K562 (cell line): ENCODE data around the gene ACTN4. TPM values are rescaled to one million over a fixed set of nuclear protein-coding genes. Genes with fewer than 3 reads are reported as not detected.

Experiments used
- ARID2 ChIP-seq: fragments of 450-650 bp; IDR thresholded peaks from 2 replicates; pipeline ENCODE4 v1.6.1; 2017; ENCODE audit warnings: antibody characterized with exemption, mild to moderate bottlenecking
- CBX1 ChIP-seq: sonication (generic); IDR thresholded peaks from 2 replicates; pipeline ENCODE4 v1.6.1; 2016; ENCODE audit warnings: antibody characterized with exemption, low read depth, mild to moderate bottlenecking
- ETV5 ChIP-seq: sonication (generic); formaldehyde crosslinking; IDR thresholded peaks from 2 replicates; pipeline ENCODE4 v1.4.0; 2020; ENCODE audit warnings: low read depth, mild to moderate bottlenecking, missing genetic modification reagents
- HNRNPUL1 ChIP-seq: fragments of 200-400 bp; formaldehyde crosslinking; IDR thresholded peaks from 2 replicates; pipeline ENCODE4 v1.6.1; 2017; ENCODE audit warnings: low read length
- MTA3 ChIP-seq: fragments of 450-650 bp; formaldehyde crosslinking; IDR thresholded peaks from 2 replicates; pipeline ENCODE4 v1.6.1; 2017; ENCODE audit warnings: mild to moderate bottlenecking, borderline replicate concordance
- NONO ChIP-seq, 2 experiments: fragments of 200-400 bp in 1 of 2; fragments of 450-650 bp in 1 of 2; formaldehyde crosslinking in 1 of 2; IDR thresholded peaks; 2 replicates each; pipeline ENCODE4 v1.6.1; 2017; ENCODE audit warnings: low read depth in 2 of 2, mild to moderate bottlenecking in 2 of 2, moderate library complexity in 2 of 2, low read length in 1 of 2
- NR2C2 ChIP-seq, 2 experiments: fragments of 200-800 bp in 1 of 2; sonication (Bioruptor generic) in 1 of 2; sonication (generic) in 1 of 2; formaldehyde crosslinking in 1 of 2; IDR thresholded peaks; 2 replicates each; pipeline versions ENCODE4 v1.6.1 to v1.8.0; 2016 to 2022; ENCODE audit warnings: mild to moderate bottlenecking in 1 of 2, missing compliant biosample characterization in 1 of 2, missing genetic modification characterization in 1 of 2, missing genetic modification reagents in 1 of 2
- NR4A1 ChIP-seq, 2 experiments: fragments of 250-450 bp in 1 of 2; fragments of 450-650 bp in 1 of 2; sonication (Bioruptor Pico) in 1 of 2; IDR thresholded peaks; 2 replicates each; pipeline versions ENCODE4 v1.4.0 to v1.6.1; 2016 to 2020; ENCODE audit warnings: mild to moderate bottlenecking in 2 of 2, missing compliant biosample characterization in 1 of 2, missing genetic modification characterization in 1 of 2, moderate library complexity in 1 of 2
- POLR3A ChIP-seq: IDR thresholded peaks from 2 replicates; pipeline ENCODE4 v1.6.1; 2011; ENCODE audit warnings: borderline replicate concordance, mild to moderate bottlenecking, moderate library complexity; ENCODE audit not compliant: insufficient read length, insufficient read depth; ENCODE audit errors: extremely low read depth
- RBM17 ChIP-seq: fragments of 200-400 bp; formaldehyde crosslinking; IDR thresholded peaks from 2 replicates; pipeline ENCODE4 v1.6.1; 2017; ENCODE audit warnings: low read depth, mild to moderate bottlenecking, low read length, borderline replicate concordance
- ZNF644 ChIP-seq: fragments of 200-800 bp; sonication (Bioruptor generic); IDR thresholded peaks from 2 replicates; pipeline ENCODE4 v1.6.1; 2016; ENCODE audit warnings: low read depth, missing genetic modification characterization, missing compliant biosample characterization
- polyA plus RNA-seq, 8 experiments: library from polyadenylated mRNA; depleted of rRNA in 4 of 8; stranded (reverse) in 5 of 8; unstranded in 3 of 8; fragments of >200 nt; fragmentation: Nextera tagmentation in 2 of 8; fragmentation: Illumina TruSeq in 1 of 8; extraction: Ambion mirVana in 2 of 8; extraction: Trizol in 1 of 8; gene quantifications; 2 replicates each; pipeline versions ENCODE4 v1.2.1 to v1.2.3, GENCODE V29; 2011 to 2014; ENCODE audit warnings: inconsistent platforms in 1 of 8, missing spikeins in 1 of 8
- total RNA-seq, 7 experiments: library from RNA; depleted of rRNA in 6 of 7; stranded (reverse); fragments of >200 nt in 6 of 7; fragmentation: Illumina TruSeq in 2 of 7; extraction: Trizol in 2 of 7; gene quantifications; 2 replicates each; pipeline versions ENCODE4 v1.2.1 to v1.2.3, GENCODE V29; 2011 to 2021; ENCODE audit warnings: low replicate concordance in 1 of 7
- TF ChIP-seq, protein P1 (sequence below), 2 experiments: fragments of 250-450 bp in 1 of 2; fragments of 450-650 bp in 1 of 2; sonication (Bioruptor Pico) in 1 of 2; IDR thresholded peaks; 2 replicates each; pipeline versions ENCODE4 v1.6.1 to v1.8.0; 2016 to 2021; ENCODE audit warnings: mild to moderate bottlenecking in 2 of 2, moderate library complexity in 2 of 2, missing compliant biosample characterization in 1 of 2, missing genetic modification characterization in 1 of 2
- TF ChIP-seq, protein P2 (sequence below): sonication (generic); formaldehyde crosslinking; IDR thresholded peaks from 2 replicates; pipeline ENCODE4 v1.8.0; 2022; ENCODE audit warnings: missing genetic modification reagents, mild to moderate bottlenecking, borderline replicate concordance
- TF ChIP-seq, protein P3 (sequence below): fragments of 200-800 bp; sonication (Bioruptor generic); IDR thresholded peaks from 2 replicates; pipeline ENCODE4 v1.6.1; 2017; ENCODE audit warnings: missing genetic modification characterization, missing compliant biosample characterization
- TF ChIP-seq, protein P4 (sequence below), 2 experiments: fragments of 450-650 bp; IDR thresholded peaks; 2 replicates each; pipeline ENCODE4 v1.6.1; 2016

ACTN4 gene
- total and polyA plus RNA-seq, 9 of the 15 experiments (the other 6 are each of a cell fraction or from before 2014, with no cell fraction given), result 3.1 to 385 (median 125) TPM

DNA sequence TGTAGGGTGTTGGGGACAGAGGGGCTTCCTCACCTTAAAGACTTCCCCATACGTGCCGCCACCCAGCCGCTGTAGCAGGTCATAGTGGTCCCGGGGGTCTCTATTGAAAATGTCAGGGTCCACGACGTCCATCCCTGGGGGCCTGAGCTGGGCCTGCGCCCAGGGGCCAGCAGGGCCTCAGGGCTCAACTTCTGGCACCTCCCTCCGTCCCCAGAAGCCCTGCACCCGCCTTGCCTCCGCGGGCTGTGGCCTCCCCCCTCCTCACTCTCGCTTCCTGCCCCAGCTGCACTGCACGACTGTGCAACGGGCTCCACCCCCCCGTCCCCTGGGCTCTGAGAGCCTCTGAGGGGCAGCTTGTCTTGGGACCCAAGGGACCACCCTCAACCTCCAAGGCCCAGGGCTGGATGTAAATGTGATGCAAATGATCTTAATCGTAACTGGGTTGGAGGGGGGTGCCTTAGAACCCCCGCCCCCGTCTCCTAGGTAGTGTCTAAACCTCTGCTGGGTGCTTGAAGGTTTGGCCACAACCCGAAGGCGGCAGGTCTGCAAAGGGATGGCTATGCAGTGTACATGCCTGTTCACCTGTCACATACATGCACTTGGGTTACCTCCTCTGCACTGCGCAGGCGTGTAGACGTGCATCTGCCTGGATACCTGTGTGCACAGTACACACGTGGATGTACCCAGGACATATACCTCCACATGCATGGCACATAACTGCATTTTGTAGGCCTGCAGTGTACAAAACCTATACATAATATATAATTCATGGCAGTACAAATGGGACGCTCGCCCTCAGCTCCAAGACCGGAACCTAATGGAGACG is 29.5 kb upstream of the ACTN4 start, which contains the start of gene MAP4K1 (continued):
- TF ChIP-seq, protein P1, sequence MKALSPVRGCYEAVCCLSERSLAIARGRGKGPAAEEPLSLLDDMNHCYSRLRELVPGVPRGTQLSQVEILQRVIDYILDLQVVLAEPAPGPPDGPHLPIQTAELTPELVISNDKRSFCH (CRISPR knock-in tag; IDR thresholded peaks at IDR 0.05), result no peak
- TF ChIP-seq, protein P1 (tag; IDR thresholded peaks at IDR 0.05), result no peak
- no peak for TF ChIP-seq ARID2
- TF ChIP-seq, protein P2, sequence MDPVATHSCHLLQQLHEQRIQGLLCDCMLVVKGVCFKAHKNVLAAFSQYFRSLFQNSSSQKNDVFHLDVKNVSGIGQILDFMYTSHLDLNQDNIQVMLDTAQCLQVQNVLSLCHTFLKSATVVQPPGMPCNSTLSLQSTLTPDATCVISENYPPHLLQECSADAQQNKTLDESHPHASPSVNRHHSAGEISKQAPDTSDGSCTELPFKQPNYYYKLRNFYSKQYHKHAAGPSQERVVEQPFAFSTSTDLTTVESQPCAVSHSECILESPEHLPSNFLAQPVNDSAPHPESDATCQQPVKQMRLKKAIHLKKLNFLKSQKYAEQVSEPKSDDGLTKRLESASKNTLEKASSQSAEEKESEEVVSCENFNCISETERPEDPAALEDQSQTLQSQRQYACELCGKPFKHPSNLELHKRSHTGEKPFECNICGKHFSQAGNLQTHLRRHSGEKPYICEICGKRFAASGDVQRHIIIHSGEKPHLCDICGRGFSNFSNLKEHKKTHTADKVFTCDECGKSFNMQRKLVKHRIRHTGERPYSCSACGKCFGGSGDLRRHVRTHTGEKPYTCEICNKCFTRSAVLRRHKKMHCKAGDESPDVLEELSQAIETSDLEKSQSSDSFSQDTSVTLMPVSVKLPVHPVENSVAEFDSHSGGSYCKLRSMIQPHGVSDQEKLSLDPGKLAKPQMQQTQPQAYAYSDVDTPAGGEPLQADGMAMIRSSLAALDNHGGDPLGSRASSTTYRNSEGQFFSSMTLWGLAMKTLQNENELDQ (CRISPR knock-in tag), result no peak
- no peak for TF ChIP-seq POLR3A
- TF ChIP-seq MTA3, result no peak
- TF ChIP-seq, protein P3, sequence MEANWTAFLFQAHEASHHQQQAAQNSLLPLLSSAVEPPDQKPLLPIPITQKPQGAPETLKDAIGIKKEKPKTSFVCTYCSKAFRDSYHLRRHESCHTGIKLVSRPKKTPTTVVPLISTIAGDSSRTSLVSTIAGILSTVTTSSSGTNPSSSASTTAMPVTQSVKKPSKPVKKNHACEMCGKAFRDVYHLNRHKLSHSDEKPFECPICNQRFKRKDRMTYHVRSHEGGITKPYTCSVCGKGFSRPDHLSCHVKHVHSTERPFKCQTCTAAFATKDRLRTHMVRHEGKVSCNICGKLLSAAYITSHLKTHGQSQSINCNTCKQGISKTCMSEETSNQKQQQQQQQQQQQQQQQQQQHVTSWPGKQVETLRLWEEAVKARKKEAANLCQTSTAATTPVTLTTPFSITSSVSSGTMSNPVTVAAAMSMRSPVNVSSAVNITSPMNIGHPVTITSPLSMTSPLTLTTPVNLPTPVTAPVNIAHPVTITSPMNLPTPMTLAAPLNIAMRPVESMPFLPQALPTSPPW (CRISPR knock-in tag), result peak; percentile 39
- TF ChIP-seq NR2C2 (CRISPR knock-in tag; IDR thresholded peaks at IDR 0.05), result 0 out of 2 replicates have a peak, but pooled peaks have one; percentile 8
- TF ChIP-seq NR2C2 (tag; IDR thresholded peaks at IDR 0.05), result no peak
- no peak for TF ChIP-seq NR4A1 (CRISPR knock-in tag; IDR thresholded peaks at IDR 0.05)
- TF ChIP-seq NR4A1 (tag; IDR thresholded peaks at IDR 0.05), result no peak
- TF ChIP-seq CBX1, result no peak
- TF ChIP-seq, protein P4, sequence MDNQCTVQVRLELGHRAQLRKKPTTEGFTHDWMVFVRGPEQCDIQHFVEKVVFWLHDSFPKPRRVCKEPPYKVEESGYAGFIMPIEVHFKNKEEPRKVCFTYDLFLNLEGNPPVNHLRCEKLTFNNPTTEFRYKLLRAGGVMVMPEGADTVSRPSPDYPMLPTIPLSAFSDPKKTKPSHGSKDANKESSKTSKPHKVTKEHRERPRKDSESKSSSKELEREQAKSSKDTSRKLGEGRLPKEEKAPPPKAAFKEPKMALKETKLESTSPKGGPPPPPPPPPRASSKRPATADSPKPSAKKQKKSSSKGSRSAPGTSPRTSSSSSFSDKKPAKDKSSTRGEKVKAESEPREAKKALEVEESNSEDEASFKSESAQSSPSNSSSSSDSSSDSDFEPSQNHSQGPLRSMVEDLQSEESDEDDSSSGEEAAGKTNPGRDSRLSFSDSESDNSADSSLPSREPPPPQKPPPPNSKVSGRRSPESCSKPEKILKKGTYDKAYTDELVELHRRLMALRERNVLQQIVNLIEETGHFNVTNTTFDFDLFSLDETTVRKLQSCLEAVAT (IDR thresholded peaks at IDR 0.05), result no peak
- TF ChIP-seq ZNF644 (tag), result no peak
- no peak for TF ChIP-seq NONO (IDR thresholded peaks at IDR 0.05; ENCODE audit: low read depth in 2 of 2, low read length in 1 of 2)
- no peak for TF ChIP-seq ETV5 (CRISPR knock-in tag)
- TF ChIP-seq HNRNPUL1, result no peak
- no peak for TF ChIP-seq RBM17
